Measurements from ENCODE around the gene TLCD2. TPM values are rescaled to one million over a fixed set of nuclear protein-coding genes. Genes with fewer than 3 reads are reported as not detected.
A peak's percentile ranks its signal among the peaks of the same experiment; 100 is the strongest.

The TLCD2 gene
- total and polyA plus RNA-seq, 2 of the 13 experiments (the other 11 are each of a cell fraction or from before 2014, with no cell fraction given) = 0.90 to 1.1 TPM

GRCh38 chr17:1736348-1737281 is 26.4 kb upstream of the TLCD2 start (continued):
- TF ChIP-seq HNRNPLL (IDR thresholded peaks at IDR 0.05; ENCODE audit: low read depth, low read length, poor library complexity, severe bottlenecking) (peak; percentile 18), KAT8 (CRISPR knock-in tag; IDR thresholded peaks at IDR 0.05) (peak; percentile 79), EHMT2 (IDR thresholded peaks at IDR 0.05; ENCODE audit: borderline replicate concordance, low read depth, low read length) (no peak), NR0B2 (CRISPR knock-in tag; IDR thresholded peaks at IDR 0.05) (no peak), HDAC1 (CRISPR knock-in tag; IDR thresholded peaks at IDR 0.05) (peak; percentile 98), MZF1 (CRISPR knock-in tag; IDR thresholded peaks at IDR 0.05; ENCODE audit: borderline replicate concordance) (peak; percentile 60; the same call in 1 of the 2 replicates), MTA1 (CRISPR knock-in tag; IDR thresholded peaks at IDR 0.05; ENCODE audit: borderline replicate concordance) (peak; percentile 71; the same call in 1 of the 2 replicates), SRF (IDR thresholded peaks at IDR 0.05; ENCODE audit: low read depth, low read length) (peak; percentile 89), ZHX2 (IDR thresholded peaks at IDR 0.05; ENCODE audit: low read depth) (peak; percentile 21; the same call in 1 of the 2 replicates), ZHX2 (CRISPR knock-in tag; IDR thresholded peaks at IDR 0.05; ENCODE audit: borderline replicate concordance) (0 out of 2 replicates have a peak, but pooled peaks have one; percentile 58), FOXC1 (CRISPR knock-in tag; IDR thresholded peaks at IDR 0.05; ENCODE audit: borderline replicate concordance) (no peak), TFDP1 (CRISPR knock-in tag; IDR thresholded peaks at IDR 0.05; ENCODE audit: borderline replicate concordance) (peak; percentile 27; the same call in 1 of the 2 replicates), SALL2 (CRISPR knock-in tag; IDR thresholded peaks at IDR 0.05) (peak; percentile 89), ZNF263 (CRISPR knock-in tag; IDR thresholded peaks at IDR 0.05) (peak; percentile 98), NRL (CRISPR knock-in tag; IDR thresholded peaks at IDR 0.05; ENCODE audit: borderline replicate concordance) (peak; percentile 32; the same call in 1 of the 2 replicates), ARNTL (CRISPR knock-in tag; IDR thresholded peaks at IDR 0.05) (peak; percentile 92)
- TF ChIP-seq, protein P1, sequence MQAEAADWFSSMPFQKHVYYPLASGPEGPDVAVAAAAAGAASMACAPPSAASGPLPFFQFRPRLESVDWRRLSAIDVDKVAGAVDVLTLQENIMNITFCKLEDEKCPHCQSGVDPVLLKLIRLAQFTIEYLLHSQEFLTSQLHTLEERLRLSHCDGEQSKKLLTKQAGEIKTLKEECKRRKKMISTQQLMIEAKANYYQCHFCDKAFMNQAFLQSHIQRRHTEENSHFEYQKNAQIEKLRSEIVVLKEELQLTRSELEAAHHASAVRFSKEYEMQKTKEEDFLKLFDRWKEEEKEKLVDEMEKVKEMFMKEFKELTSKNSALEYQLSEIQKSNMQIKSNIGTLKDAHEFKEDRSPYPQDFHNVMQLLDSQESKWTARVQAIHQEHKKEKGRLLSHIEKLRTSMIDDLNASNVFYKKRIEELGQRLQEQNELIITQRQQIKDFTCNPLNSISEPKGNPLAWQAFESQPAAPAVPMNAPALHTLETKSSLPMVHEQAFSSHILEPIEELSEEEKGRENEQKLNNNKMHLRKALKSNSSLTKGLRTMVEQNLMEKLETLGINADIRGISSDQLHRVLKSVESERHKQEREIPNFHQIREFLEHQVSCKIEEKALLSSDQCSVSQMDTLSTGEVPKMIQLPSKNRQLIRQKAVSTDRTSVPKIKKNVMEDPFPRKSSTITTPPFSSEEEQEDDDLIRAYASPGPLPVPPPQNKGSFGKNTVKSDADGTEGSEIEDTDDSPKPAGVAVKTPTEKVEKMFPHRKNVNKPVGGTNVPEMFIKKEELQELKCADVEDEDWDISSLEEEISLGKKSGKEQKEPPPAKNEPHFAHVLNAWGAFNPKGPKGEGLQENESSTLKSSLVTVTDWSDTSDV (CRISPR knock-in tag; IDR thresholded peaks at IDR 0.05) = no peak

Data from HepG2 (cell line).